Panc1 (cell line): ENCODE data around the gene CIITA. TPM values are rescaled to one million over a fixed set of nuclear protein-coding genes. Genes with fewer than 3 reads are reported as not detected.

Experiments
- ATAC-seq: fragments of 200-7000 bp; cut with Tn5 transposase; 2 replicates; pipeline ENCODE4 v1.9.1; 2020; ENCODE audit warnings: mild to moderate bottlenecking, moderate library complexity
- BruUV-seq: library from RNA; stranded (reverse); fragments of 400-500 nt; replicated peaks from 2 replicates; lab custom pipeline; 2021; lab: Mats Ljungman, UMichigan
- CTCF ChIA-PET: fragments of 300-600 bp; sonication (Branson Sonifier 250); formaldehyde crosslinking; loops from one replicate; lab custom pipeline; 2022; ENCODE audit warnings: antibody characterized with exemption; lab: Charles Lee
- POLR2A ChIA-PET: fragments of 300-600 bp; sonication (Branson Sonifier 250); formaldehyde crosslinking; loops from one replicate; lab custom pipeline; 2022; ENCODE audit warnings: antibody characterized with exemption; lab: Charles Lee
- DNase-seq: peaks from one replicate; pipeline ENCODE4 v3.0.0-alpha.2; 2010; ENCODE audit warnings: low read depth, low spot score
- H3K27ac ChIP-seq: 2 replicates; pipeline ENCODE4 v1.5.1; 2011; ENCODE audit warnings: mild to moderate bottlenecking, low read length, inconsistent platforms
- H3K27me3 ChIP-seq: fragments of 200-500 bp; sonication (Bioruptor generic); 2 replicates; pipeline ENCODE4 v1.6.0; 2014; ENCODE audit warnings: low read length, inconsistent platforms; ENCODE audit not compliant: control insufficient read depth, insufficient read depth
- H3K36me3 ChIP-seq: fragments of 200-500 bp; sonication (Bioruptor generic); 2 replicates; pipeline ENCODE4 v1.5.1; 2014; ENCODE audit warnings: inconsistent platforms, mild to moderate bottlenecking, low read length, moderate library complexity; ENCODE audit not compliant: control insufficient read depth, insufficient read depth
- H3K4me1 ChIP-seq: 2 replicates; pipeline ENCODE4 v1.5.1; 2011; ENCODE audit warnings: inconsistent platforms, mild to moderate bottlenecking, low read length, moderate library complexity; ENCODE audit not compliant: control insufficient read depth, insufficient read depth
- H3K4me3 ChIP-seq, 2 experiments: 2 replicates each; pipeline ENCODE4 v1.5.1; 2011 to 2012; ENCODE audit warnings: low read depth in 2 of 2, low read length in 2 of 2, mild to moderate bottlenecking in 2 of 2, inconsistent platforms in 1 of 2, moderate library complexity in 1 of 2
- H3K9me3 ChIP-seq: fragments of 200-500 bp; sonication (Bioruptor generic); 2 replicates; pipeline ENCODE4 v1.5.1; 2014; ENCODE audit warnings: low read depth, mild to moderate bottlenecking, inconsistent platforms, low read length, moderate library complexity; ENCODE audit not compliant: control insufficient read depth, insufficient read depth
- POLR2AphosphoS5 ChIP-seq: IDR thresholded peaks from 2 replicates; pipeline ENCODE4 v1.6.1; 2012; ENCODE audit warnings: mild to moderate bottlenecking, low read depth, low read length, moderate library complexity
- SIN3A ChIP-seq: IDR thresholded peaks from 2 replicates; pipeline ENCODE4 v1.6.1; 2012; ENCODE audit warnings: low read depth, mild to moderate bottlenecking, low read length, moderate library complexity, borderline replicate concordance; ENCODE audit not compliant: insufficient read depth
- TCF7L2 ChIP-seq: IDR thresholded peaks from 2 replicates; pipeline ENCODE4 v1.6.1; 2011; ENCODE audit warnings: mild to moderate bottlenecking, low read depth, low read length, inconsistent platforms
- in situ Hi-C: cut with HindIII; loops from 2 replicates; pipeline ENCODE4 v1.10.0; 2016; ENCODE audit warnings: low sequenced_read_pairs, low pct_unique_long_range_greater_than_20kb
- intact Hi-C: fragments of 100-400 bp; cut with micrococcal nuclease; formaldehyde crosslinking; loops from one replicate; pipeline ENCODE4 v1.10.0; 2022; ENCODE audit not compliant: unreplicated experiment
- total RNA-seq: library from RNA; stranded (reverse); gene quantifications from one replicate; pipeline ENCODE4 v1.2.1, GENCODE V29; 2021; ENCODE audit not compliant: unreplicated experiment
- TF ChIP-seq, protein P1 (sequence below): fragments of 450-650 bp; IDR thresholded peaks from 2 replicates; pipeline ENCODE4 v1.5.1; 2017; ENCODE audit warnings: mild to moderate bottlenecking
- TF ChIP-seq, protein P2 (sequence below), 2 experiments: IDR thresholded peaks; 2 replicates each; pipeline ENCODE4 v1.6.1; 2011 to 2012; ENCODE audit warnings: low read depth in 2 of 2, control low read depth in 1 of 2, low read length in 1 of 2, mild to moderate bottlenecking in 1 of 2, moderate library complexity in 1 of 2; ENCODE audit not compliant: insufficient read depth in 1 of 2

Gene CIITA
- total RNA-seq, 1 experiment from 2014 or later = 0.41 TPM

DNA sequence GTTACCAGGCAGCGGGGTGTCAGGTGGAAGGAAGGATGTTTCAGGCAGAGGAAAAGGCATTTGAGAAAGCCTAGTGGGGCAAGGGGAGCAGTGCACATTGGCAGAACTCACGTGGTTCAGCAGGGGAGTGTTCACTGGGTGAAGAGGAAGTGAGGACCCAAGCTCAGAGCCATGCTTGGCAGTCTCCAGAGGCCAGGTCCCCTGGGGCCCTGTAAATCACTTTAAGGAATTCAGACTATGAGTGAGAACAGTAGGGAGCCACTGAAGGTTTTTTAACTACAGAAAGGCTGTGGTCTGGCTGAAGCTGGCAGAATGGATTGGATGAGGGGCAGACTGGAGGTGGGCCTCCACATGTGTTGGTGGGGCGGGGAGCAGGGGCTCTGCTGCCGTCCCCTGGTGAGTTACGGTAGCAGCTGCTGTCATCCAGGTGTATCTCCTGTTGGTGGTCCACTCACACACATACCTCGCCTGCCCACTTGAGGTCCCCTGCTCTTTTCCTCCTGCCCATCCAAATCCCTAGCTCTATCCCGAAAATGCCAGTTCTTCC is 72.5 kb downstream of the CIITA start:
- no peaks in the 10 kb centered on the region for H3K27me3 ChIP-seq
- ChIA-PET POLR2A (interaction anchor here (0.6 kb wide), 1 partner anchor 637 kb away, joined by 9 read pairs; the partner anchor contains the start of gene LITAF), CTCF (no interaction called here)
- in situ Hi-C loops = no loop called here
- ATAC-seq (peak; percentile 37; the same call in 1 of the 2 replicates), DNase-seq (no peak)
- no peak overlapping the region; the same call in 1 of the 2 replicates for H3K27ac ChIP-seq
- intact Hi-C loops = no loop called here
- BruUV-seq = no TSS peak
- H3K9me3 ChIP-seq = no peaks in the 10 kb centered on the region
- peaks cover 34% of the 10 kb centered on the region for H3K4me1 ChIP-seq
- H3K36me3 ChIP-seq = no peaks in the 10 kb centered on the region; the same call in 1 of the 2 replicates
- no peak for TF ChIP-seq SIN3A
- TF ChIP-seq POLR2AphosphoS5 = no peak
- TF ChIP-seq, protein P1, sequence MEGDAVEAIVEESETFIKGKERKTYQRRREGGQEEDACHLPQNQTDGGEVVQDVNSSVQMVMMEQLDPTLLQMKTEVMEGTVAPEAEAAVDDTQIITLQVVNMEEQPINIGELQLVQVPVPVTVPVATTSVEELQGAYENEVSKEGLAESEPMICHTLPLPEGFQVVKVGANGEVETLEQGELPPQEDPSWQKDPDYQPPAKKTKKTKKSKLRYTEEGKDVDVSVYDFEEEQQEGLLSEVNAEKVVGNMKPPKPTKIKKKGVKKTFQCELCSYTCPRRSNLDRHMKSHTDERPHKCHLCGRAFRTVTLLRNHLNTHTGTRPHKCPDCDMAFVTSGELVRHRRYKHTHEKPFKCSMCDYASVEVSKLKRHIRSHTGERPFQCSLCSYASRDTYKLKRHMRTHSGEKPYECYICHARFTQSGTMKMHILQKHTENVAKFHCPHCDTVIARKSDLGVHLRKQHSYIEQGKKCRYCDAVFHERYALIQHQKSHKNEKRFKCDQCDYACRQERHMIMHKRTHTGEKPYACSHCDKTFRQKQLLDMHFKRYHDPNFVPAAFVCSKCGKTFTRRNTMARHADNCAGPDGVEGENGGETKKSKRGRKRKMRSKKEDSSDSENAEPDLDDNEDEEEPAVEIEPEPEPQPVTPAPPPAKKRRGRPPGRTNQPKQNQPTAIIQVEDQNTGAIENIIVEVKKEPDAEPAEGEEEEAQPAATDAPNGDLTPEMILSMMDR = no peak
- TF ChIP-seq, protein P2, sequence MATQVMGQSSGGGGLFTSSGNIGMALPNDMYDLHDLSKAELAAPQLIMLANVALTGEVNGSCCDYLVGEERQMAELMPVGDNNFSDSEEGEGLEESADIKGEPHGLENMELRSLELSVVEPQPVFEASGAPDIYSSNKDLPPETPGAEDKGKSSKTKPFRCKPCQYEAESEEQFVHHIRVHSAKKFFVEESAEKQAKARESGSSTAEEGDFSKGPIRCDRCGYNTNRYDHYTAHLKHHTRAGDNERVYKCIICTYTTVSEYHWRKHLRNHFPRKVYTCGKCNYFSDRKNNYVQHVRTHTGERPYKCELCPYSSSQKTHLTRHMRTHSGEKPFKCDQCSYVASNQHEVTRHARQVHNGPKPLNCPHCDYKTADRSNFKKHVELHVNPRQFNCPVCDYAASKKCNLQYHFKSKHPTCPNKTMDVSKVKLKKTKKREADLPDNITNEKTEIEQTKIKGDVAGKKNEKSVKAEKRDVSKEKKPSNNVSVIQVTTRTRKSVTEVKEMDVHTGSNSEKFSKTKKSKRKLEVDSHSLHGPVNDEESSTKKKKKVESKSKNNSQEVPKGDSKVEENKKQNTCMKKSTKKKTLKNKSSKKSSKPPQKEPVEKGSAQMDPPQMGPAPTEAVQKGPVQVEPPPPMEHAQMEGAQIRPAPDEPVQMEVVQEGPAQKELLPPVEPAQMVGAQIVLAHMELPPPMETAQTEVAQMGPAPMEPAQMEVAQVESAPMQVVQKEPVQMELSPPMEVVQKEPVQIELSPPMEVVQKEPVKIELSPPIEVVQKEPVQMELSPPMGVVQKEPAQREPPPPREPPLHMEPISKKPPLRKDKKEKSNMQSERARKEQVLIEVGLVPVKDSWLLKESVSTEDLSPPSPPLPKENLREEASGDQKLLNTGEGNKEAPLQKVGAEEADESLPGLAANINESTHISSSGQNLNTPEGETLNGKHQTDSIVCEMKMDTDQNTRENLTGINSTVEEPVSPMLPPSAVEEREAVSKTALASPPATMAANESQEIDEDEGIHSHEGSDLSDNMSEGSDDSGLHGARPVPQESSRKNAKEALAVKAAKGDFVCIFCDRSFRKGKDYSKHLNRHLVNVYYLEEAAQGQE (IDR thresholded peaks at IDR 0.05; ENCODE audit: insufficient read depth in 1 of 2, low read depth in 2 of 2, low read length in 1 of 2) = no peak
- no peak for TF ChIP-seq TCF7L2
- no peak overlapping the region for H3K4me3 ChIP-seq

DNA sequence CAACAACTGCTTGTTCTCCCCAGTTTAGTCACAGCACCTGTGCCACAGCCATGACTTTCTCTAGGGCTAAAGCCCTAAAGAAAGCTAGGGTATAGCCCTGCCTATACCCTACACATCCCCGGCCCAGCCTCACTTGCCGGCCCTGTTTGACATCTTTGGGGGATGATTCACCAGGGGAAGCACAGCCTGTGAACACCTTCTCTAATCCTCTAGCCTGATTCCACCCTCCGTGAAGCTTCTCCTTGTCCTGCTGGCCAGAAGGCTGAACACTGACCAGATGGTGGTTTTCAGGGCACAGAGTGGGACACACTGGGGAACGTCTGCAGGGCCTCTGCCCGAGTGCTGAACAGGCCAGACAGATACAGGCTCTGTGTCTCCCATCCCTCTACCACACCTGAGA is 73.4 kb downstream of the CIITA start:
- intact Hi-C loops = loop anchor here (5.0 kb wide), 1 partner anchor 307 kb away; the partner anchor contains the start of gene SOCS1
- Histone ChIP-seq H3K4me1 (peaks cover 34% of the 10 kb centered on the region), H3K27ac (no peak overlapping the region), H3K27me3 (no peaks in the 10 kb centered on the region), H3K9me3 (no peaks in the 10 kb centered on the region), H3K36me3 (no peaks in the 10 kb centered on the region), H3K4me3 (no peak overlapping the region)
- no peak for DNase-seq
- CTCF ChIA-PET = interaction anchor here (0.6 kb wide), 1 partner anchor 1457 kb away, joined by 5 read pairs; no protein-coding TSS in a partner anchor
- POLR2A ChIA-PET = no interaction called here
- no TSS peak for BruUV-seq
- in situ Hi-C loops = no loop called here
- TF ChIP-seq SIN3A = no peak
- TF ChIP-seq, protein P2 (IDR thresholded peaks at IDR 0.05; ENCODE audit: insufficient read depth in 1 of 2, low read depth in 2 of 2, low read length in 1 of 2) = no peak
- TF ChIP-seq, protein P1 = no peak
- no peak for TF ChIP-seq POLR2AphosphoS5
- TF ChIP-seq TCF7L2 = no peak
- peak; percentile 28; the same call in 1 of the 2 replicates for ATAC-seq
